Stimulated activated CD4-positive, alpha-beta T cell treated with anti-CD3 and anti-CD28 coated beads, Interleukin-4, amount 100 ng/mL, for 4 hours (primary cell): ENCODE measurements around the gene NPIPB4.
"Not testable (repeated sequence)": the region's sequence is repeated elsewhere in the genome, so short reads cannot be mapped to it uniquely, and the experiment has no call there.

Experiments used
- DNase-seq, 2 experiments: peaks; one replicate each; pipeline ENCODE4 v3.0.0-alpha.2; 2020

The NPIPB4 gene

DNA sequence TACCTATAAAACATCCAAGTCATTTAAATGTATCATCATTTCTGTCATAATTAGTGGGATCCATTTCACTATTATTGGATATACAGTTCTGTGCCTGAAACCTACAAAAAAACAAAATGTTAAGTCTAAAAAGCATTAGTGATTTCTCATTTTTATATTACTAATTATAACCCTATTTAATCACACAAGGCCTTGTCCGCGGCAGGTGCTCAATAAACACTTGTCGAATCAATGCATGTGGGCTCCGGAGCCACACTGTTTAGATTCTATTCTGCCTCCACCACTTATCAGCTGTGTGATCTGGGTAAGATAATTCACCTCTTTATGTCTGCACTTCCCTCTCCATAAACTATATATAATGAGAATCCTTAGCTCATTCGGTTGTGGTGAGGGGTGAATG, at the start of gene NPIPB4:
Gene NPIPB4 (minus strand): TSS at position 101 of the 400 bp plus-strand sequence. CDS start 378 bp downstream, outside the sequence.
- not testable (repeated sequence) for DNase-seq

DNA sequence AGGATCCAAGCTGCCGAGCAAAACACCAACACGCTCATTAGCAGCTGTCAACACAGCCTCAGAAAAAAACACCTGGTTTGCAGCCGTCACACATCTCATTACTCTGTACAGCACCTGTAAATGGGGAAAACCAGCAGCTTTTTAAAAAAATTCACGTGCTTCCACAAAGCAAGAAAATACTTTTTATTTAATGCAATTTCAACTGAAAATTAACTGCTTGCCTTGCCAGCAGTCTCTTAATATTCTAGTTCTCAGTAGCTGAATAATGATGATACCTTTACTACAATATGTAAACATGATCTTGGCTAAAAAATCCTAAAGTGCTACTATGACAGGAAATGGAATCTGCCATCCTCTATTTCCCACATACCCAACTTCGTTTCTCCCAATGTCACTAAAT, 41.4 kb upstream of the NPIPB4 start:
- not testable (repeated sequence) for DNase-seq

DNA sequence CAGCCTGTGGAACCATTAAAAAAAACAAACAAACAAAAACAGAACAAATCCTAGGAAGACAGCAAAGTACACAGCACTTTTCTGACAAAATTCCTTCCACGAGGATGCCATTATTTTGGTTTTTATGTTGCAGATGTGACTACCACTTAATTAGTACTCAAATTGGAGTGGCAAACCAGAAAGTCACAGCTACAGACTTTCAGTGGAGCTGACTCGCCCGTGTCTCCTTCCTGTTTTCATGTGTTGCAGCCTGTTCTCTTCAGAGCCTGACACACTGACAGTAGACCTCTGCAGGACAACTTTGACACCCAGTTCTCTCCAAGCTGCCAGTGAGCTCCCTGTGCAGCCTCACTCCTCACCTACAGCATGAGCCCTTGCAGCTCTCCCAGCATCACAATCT, 24.4 kb upstream of the NPIPB4 start:
- peak; percentile 0 to 1 for DNase-seq

DNA sequence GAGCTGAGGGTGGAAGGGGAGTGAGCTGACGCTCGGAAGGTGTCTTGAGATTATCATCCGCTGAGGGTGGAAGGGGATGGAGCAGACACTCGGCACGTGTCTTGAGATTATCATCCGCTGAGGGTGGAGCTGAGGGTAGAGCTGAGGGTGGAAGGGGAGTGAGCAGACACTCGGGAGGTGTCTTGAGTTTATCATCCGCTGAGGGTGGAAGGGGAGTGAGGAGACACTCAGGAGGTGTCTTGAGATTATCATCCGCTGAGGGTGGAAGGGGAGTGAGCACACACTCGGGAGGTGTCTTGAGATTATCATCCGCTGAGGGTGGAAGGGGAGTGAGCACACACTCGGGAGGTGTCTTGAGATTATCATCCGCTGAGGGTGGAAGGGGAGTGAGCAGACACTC, 20.4 kb downstream of the NPIPB4 start:
- DNase-seq = not testable (repeated sequence)

DNA sequence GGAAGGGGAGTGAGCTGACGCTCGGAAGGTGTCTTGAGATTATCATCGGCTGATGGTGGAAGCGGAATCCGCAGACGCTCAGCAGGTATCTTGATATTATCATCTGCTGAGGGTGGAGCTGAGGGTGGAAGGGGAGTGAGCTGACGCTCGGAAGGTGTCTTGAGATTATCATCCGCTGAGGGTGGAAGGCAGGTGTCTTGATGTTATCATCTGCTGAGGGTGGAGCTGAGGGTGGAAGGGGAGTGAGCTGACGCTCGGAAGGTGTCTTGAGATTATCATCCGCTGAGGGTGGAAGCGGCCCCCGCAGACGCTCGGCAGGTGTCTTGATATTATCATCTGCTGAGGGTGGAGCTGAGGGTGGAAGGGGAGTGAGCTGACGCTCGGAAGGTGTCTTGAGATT, 21.2 kb downstream of the NPIPB4 start:
- peak in 1 of 2 experiments; percentile 15 for DNase-seq

DNA sequence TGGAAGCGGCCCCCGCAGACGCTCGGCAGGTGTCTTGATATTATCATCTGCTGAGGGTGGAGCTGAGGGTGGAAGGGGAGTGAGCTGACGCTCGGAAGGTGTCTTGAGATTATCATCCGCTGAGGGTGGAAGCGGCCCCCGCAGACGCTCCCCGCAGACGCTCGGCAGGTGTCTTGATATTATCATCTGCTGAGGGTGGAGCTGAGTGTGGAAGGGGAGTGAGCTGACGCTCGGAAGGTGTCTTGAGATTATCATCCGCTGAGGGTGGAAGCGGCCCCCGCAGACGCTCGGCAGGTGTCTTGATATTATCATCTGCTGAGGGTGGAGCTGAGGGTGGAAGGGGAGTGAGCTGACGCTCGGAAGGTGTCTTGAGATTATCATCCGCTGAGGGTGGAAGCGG, 21.8 kb downstream of the NPIPB4 start:
- peak in 1 of 2 experiments; percentile 20 for DNase-seq

DNA sequence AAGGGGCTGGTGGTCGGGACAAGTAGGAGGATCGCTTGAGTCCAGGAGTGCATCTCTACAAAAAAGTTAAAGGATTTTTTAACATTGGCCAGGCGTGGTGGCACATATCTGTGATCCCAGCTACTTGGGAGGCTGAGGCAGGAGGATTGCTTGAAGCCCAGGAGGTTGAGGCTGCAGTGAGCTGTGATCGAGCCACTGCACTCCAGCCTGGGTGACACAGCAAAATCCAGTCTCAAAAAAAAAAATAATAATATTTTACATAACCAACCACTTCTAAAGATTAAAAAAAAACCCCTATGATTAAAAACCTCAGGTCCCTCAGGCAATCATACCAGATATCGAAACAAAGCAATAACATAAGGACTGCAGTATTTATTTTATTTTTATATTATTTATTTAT, 23.3 kb downstream of the NPIPB4 start:
- DNase-seq = not testable (repeated sequence)

DNA sequence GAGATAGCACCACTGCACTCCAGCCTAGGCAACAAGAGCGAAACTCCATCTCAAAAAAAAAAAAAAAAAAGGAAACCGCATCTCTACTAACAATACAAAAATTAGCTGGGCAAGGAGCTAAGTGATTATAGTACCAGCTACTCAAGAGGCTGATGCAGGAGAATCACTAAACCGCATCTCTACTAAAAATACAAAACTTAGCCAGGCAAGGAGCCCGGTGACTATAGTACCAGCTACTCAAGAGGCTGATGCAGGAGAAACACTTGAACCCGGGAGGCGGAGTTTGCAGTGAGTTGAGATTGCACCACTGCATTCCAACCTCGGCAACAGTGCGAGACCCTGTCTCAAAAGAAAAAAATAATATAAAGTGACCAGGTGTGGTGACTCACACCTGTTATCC, 27.6 kb downstream of the NPIPB4 start:
- not testable (repeated sequence) for DNase-seq

DNA sequence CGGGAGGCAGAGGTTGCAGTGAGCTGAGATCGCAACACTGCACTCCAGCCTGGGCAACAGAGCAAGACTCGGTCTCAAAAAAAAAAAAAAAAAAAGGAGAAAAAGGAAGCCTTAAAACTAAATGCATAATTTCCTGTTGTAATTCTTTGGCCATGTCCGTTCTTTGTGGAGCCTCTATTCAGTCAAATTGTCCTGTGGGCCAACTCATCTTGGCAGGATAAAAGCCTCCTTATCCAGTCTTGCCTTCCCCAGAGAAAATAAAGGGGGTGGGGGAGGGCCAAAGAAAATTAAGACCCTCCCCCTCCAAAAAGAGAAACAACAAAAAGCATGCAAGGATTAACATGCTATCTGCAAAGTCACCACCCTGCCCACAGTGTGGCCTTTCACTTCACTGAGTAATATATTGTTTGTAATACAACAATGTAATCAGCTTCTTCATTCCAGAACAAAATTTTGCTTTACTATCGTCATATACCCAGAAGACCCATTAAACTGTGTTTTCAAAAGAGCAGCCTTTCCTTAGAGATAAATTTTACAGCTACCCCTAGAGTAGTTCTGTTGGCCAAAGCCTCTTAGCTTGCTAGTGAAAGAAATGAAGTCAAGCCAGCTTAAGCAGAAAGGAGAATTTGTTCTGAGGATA, 31.4 kb downstream of the NPIPB4 start:
- not testable (repeated sequence) for DNase-seq

DNA sequence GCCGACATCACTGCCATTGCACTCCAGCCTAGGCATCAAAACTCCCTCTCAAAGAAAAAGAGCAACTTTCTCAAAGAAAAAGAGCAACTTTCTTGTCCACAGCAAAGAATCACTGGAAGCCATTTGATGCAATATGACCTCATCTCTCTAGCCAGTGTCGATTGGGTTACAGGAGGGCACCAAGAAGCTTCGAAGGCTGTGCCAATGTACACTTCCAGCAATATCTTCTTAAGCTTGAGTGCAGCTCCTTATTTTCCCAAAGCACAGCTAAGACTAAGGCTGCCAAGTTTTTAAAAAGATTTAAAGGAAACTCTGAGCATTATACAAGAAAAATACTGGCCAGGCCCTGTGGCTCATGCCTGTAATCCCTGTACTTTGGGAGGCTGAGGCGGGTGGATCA, 32.0 kb downstream of the NPIPB4 start:
- not testable (repeated sequence) for DNase-seq

DNA sequence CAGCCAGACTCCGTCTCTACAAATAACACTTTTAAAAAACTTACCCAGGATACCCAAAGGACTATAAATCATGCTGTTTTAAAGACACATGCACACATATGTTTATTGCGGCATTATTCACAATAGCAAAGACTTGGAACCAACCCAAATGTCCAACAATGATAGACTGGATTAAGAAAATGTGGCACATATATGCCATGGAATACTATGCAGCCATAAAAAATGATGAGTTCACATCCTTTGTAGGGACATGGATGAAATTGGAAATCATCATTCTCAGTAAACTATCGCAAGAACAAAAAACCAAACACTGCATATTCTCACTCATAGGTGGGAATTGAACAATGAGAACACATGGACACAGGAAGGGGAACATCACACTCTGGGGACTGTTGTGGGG, 34.3 kb downstream of the NPIPB4 start:
- DNase-seq = not testable (repeated sequence)

DNA sequence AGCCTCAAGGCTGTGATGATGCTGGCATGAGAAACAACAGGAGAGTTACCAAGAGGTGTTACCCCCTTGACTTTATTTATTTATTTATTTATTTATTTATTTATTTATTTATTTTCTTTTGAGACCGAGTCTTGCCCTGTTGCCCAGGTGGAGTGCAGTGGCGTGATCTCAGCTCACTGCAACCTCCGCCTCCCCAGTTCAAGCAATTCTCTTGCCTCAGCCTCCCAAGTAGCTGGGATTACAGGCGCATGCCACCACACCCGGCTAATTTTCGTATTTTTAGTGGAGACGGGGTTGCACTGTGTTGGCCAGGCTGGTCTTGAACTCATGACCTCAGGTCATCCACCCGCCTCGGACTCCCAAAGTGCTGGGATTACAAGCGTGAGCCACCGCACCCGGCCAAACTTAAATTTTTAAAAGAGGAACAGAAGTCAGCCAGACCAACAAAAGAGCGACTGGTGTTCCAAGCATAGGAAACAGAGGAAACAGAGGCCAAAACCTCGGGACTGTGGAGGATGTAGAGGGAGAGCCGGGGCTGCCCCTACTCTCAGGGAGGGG, 36.6 kb downstream of the NPIPB4 start:
- DNase-seq = not testable (repeated sequence)

DNA sequence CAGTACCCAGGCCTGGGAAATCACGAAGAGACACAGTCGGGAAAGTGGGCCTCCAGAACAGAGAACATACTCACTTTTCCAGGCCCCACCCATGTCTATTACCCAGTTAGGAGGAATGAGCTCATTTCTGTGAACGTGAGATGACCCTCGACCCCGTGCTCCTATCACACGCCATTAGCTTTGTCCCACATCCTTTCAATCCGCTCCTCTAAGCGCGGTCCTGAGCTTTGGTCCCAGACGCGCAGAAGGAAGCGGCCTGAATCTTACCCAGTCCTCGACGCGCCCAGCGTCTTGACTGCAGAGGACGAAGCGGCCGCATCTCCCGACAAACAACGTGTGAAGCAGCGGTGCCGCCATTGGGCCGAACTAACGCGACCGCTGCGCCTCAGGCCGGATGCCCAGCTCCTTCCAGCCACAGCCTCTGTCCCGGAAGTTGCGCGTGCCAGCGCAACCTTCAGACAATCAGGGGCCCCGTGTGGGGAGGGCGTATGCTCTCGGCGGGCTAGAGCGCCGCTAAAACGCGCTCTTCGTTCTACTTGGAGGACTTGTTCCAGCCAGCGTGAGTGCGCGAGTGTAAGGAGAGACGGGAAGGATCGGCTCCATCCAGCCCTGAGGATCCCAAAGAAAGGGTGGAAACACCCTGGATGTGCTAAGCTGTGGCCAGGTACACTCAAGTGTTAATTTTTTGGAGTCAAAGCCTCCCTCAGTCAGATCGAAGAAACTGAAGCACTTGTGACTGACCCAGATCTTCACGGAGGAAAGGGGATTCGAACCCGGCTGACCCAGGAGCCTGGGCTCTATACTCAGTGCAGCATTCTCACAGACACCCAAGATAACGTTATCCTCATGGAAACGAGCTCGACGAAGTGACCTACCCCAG, 37.3 kb downstream of the NPIPB4 start:
- DNase-seq = peak; percentile 62 to 69

DNA sequence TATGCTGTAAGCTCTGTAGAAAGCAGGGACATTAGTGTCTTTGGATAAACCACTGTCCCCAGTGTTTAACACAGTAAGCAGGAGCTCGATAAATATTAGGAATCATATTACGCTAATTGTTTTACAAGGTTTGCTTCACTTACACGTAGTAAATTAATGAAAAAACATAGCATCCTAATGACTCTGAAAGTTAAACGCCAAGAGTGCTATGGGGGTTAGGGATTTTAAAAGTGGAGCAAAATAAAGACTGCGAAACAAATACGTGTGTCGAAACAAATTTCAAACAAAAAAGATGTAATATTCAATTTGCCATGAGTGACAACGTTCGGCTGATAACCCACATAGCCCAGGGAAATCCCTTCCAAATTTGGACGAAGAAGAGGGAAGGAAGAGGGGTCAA, 37.9 kb downstream of the NPIPB4 start:
- not testable (repeated sequence) for DNase-seq

DNA sequence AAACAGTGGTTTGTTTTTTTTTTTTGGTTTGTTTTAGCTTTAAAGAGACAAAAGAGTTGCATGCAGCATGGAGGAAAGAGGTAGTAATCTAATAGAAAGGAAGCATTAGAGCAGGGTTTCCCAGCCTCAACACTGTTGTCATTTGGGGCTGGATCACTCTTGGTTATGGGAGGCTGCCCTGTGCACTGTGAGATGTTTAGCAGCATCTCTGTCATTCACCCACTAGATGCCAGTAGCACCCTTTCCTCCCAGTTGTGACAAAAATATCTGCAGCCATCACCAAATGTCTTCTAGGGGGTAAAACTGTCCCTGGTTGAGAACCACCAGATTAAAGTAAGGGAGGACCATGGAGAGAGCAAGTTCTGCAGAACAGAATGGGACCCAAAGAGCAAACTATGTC, 40.5 kb downstream of the NPIPB4 start:
- DNase-seq = not testable (repeated sequence)

DNA sequence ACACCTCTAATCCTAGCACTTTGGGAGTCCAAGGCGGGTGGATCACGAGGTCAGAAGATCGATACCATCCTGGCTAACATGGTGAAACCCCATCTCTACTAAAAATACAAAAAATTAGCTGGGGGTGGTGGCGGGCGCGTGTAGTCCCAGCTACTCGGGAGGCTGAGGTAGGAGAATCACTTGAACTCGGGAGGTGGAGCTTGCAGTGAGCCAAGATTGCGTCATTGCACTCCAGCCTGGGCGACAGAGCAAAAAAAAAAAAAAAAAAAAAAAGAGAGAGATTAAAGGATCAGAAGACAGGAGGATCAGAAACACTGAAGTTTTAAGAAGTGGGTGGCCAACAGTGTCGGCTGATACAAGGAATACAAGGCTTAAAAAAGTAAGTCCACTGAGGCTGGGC, 41.9 kb downstream of the NPIPB4 start:
- not testable (repeated sequence) for DNase-seq

DNA sequence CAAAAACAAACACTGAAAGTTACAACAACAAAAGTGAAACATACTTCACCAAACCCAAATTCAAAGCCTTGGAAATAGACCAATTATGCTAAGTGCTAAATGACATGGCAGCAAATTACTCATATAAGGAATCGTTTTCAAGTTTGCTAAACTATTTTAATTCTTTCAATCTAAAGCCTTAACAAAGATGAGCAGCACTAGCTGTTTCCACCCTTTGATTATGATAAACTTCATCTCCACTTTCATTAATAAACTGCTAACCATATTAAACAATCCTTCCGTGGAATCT, 55.2 kb downstream of the NPIPB4 start:
- DNase-seq = not testable (repeated sequence)

DNA sequence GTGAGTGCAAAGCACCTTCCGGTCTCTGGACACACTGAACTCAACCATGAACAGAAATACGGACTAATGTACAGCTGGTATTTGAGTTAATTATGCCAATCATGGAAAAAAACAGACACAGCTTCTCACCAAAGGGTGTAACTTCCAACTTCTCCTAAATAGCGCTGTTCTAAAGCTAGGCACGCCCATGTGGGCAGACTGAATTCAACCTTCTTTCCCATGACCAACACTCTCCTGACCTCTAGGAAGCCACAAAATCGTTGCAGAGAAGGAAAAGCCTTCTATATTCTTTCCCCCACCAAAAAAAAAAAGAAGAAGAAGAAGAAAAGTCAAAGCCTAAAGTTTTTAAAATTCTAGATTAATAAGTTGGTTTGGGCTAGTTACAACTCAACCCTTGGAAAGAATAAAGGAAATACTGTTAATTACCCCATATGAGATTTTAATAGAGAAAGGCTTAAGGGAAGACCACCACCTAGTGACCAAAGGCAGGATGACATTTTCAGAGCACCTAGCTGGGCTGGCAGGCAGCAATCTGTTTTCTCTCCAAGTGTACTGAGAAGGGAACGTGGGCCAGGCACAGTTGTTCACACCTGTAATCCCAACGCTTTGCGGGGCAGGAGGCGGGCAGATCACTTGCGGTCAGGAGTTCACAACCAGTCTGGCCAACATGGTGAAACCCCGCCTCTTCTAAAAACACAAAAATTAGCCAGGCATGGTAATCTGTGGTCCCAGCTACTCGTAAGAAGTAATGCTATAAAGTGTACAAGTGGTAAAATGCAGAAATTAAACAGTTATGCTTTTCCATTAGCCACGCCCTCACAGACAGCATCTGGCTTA, 55.8 kb downstream of the NPIPB4 start:
- peak in 1 of 2 experiments; percentile 14 for DNase-seq

DNA sequence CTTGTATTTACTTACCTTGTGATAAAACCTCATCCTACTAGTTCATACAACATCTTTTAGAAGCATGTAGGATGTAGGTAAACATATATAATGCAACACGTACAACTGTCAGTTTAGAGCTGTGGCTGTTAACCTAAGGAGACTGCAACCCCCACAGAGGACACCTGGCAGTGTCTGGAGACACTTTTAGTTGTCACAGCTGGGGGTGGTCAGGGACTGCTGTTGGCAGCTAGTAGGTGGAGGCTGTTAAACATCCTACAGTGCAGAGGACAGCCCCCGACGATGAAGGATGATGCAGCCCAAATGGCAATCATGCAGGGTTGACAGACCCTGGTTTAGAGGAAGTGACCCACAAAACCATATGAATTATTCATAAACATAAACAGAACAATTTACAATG, 59.0 kb downstream of the NPIPB4 start:
- DNase-seq = not testable (repeated sequence)

DNA sequence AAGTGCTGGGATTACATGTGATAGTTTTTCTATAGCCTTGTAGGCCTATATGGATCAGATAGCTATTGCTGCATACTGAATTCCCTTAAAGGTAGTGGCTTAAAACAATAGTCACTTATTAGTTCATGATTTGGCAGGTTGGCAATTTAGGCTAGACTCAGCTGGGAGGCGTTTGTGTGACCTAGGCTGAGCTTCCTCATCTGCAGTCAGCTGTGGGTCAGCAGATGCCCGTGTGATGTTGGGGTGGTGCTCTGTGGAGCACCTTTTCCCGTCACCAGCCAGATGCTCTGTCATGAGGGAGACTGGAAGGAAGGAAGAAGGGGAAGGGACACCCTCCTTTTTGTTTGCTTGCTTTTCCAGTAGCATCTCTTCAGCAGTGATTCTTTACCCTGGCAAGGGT, 64.2 kb downstream of the NPIPB4 start:
- DNase-seq = not testable (repeated sequence)

DNA sequence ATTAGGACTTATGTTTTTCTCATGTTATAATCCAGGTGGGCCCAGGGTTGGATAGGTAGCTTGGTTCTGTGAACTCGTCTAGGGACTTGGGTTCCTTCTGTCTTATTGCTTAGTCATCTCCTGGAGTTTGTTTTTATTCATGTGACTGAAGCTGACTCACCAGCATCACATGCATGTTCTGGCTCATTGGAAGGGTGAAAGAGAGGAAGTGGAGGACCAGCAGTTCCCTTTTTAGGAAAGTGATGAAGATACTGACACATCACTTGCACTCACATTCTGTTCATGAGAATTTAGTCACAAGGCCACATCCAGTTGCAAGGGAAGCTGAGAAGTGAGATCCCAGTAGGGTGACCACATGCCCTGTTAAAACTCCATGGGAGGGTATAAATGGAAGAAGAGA, 67.0 kb downstream of the NPIPB4 start:
- DNase-seq = not testable (repeated sequence)
